HepG2 (cell line): ENCODE data around the gene TMEM50B. TPM values are rescaled to one million over a fixed set of nuclear protein-coding genes. Genes with fewer than 3 reads are reported as not detected.
"Not testable (repeated sequence)": the region's sequence is repeated elsewhere in the genome, so short reads cannot be mapped to it uniquely, and the experiment has no call there.

ENCODE experiments used
- ATAC-seq: fragments of 200-7000 bp; cut with Tn5 transposase; 3 replicates; pipeline ENCODE4 v1.9.1; 2020; ENCODE audit warnings: mild to moderate bottlenecking, moderate library complexity
- BruUV-seq: library from RNA; stranded (reverse); fragments of 400-500 nt; replicated peaks from 2 replicates; lab custom pipeline; 2021; lab: Mats Ljungman, UMichigan
- CTCF ChIA-PET: fragments of 300-600 bp; formaldehyde crosslinking; extraction: SDS; loops from one replicate; lab custom pipeline; 2021; ENCODE audit warnings: low total read pairs, inconsistent platforms, low intra/inter-chr PET ratio; lab: Yijun Ruan, JAX
- POLR2A ChIA-PET: fragments of 350-600 bp; sonication (Branson Sonifier 250); formaldehyde crosslinking; loops from one replicate; lab custom pipeline; 2020; ENCODE audit warnings: antibody characterized with exemption, inconsistent platforms; lab: Yijun Ruan, JAX
- DNase-seq: peaks from one replicate; pipeline ENCODE4 v3.0.0-alpha.2; 2015; ENCODE audit warnings: low spot score
- FAIRE-seq: peaks from 3 replicates; lab custom pipeline; 2011; peaks lifted over from hg19 to GRCh38; lab: Jason Lieb, UNC
- H2AFZ ChIP-seq: one replicate; pipeline ENCODE4 v1.6.1; 2011; ENCODE audit warnings: low read length, inconsistent platforms
- H3K27ac ChIP-seq: fragments of 300-600 bp; 3 replicates; pipeline ENCODE4 v1.8.0; 2011; ENCODE audit warnings: mixed run types, mild to moderate bottlenecking, mixed read lengths, low read length, inconsistent platforms; ENCODE audit not compliant: insufficient read depth; ENCODE audit errors: extremely low read length
- H3K27me3 ChIP-seq, 2 experiments: fragments of 200-600 bp in 1 of 2; 2 replicates in 1 of 2; 3 replicates in 1 of 2; pipeline versions ENCODE4 v1.6.0 to v1.8.0; 2011; ENCODE audit warnings: low read length in 2 of 2, mild to moderate bottlenecking in 2 of 2, moderate library complexity in 2 of 2, inconsistent platforms in 1 of 2; ENCODE audit not compliant: insufficient read depth in 2 of 2, control insufficient read depth in 1 of 2
- H3K36me3 ChIP-seq, 2 experiments: fragments of 200-600 bp in 1 of 2; replicated peaks in 1 of 2; 2 replicates in 1 of 2; 3 replicates in 1 of 2; pipeline versions ENCODE4 v1.5.1 to v1.8.0; 2011; ENCODE audit warnings: low read length in 2 of 2, inconsistent platforms in 1 of 2; ENCODE audit not compliant: insufficient read depth in 2 of 2, control insufficient read depth in 1 of 2
- H3K4me1 ChIP-seq: 2 replicates; pipeline ENCODE4 v1.5.1; 2012; ENCODE audit warnings: low read length, inconsistent platforms; ENCODE audit not compliant: insufficient read depth
- H3K4me2 ChIP-seq: 2 replicates; pipeline ENCODE4 v1.6.0; 2011; ENCODE audit warnings: low read depth, low read length, inconsistent platforms
- H3K4me3 ChIP-seq, 3 experiments: fragments of 200-600 bp in 1 of 3; sonication (generic), shearing (Covaris generic) in 1 of 3; replicated peaks in 1 of 3; 2 replicates each; pipeline ENCODE4 v1.5.1; 2011 to 2016; ENCODE audit warnings: low read length in 3 of 3, inconsistent platforms in 2 of 3, low read depth in 2 of 3, mild to moderate bottlenecking in 2 of 3, control low read depth in 1 of 3, mixed read lengths in 1 of 3; ENCODE audit not compliant: insufficient read depth in 1 of 3
- H3K79me2 ChIP-seq: one replicate; pipeline ENCODE4 v1.6.1; 2011; ENCODE audit warnings: low read length, inconsistent platforms; ENCODE audit not compliant: insufficient read depth
- H3K9ac ChIP-seq: 2 replicates; pipeline ENCODE4 v1.6.0; 2011; ENCODE audit warnings: mild to moderate bottlenecking, low read depth, low read length, inconsistent platforms; ENCODE audit not compliant: insufficient read depth
- H3K9me3 ChIP-seq: 2 replicates; pipeline ENCODE4 v1.5.1; 2012; ENCODE audit warnings: mild to moderate bottlenecking, low read length
- H4K20me1 ChIP-seq: 2 replicates; pipeline ENCODE4 v1.6.0; 2011; ENCODE audit warnings: inconsistent platforms, mild to moderate bottlenecking, low read length, moderate library complexity; ENCODE audit not compliant: insufficient read depth
- HIVEP1 ChIP-seq: sonication (generic); formaldehyde crosslinking; IDR thresholded peaks from 2 replicates; pipeline ENCODE4 v1.4.0; 2020; ENCODE audit warnings: mild to moderate bottlenecking, missing genetic modification reagents
- HOXA7 ChIP-seq: sonication (generic); formaldehyde crosslinking; IDR thresholded peaks from 2 replicates; pipeline ENCODE4 v1.8.1; 2022; ENCODE audit warnings: mild to moderate bottlenecking, missing genetic modification reagents, moderate library complexity
- TOPORS ChIP-seq: sonication (generic); formaldehyde crosslinking; IDR thresholded peaks from 2 replicates; pipeline ENCODE4 v1.8.0; 2023; ENCODE audit warnings: mild to moderate bottlenecking, missing genetic modification reagents
- ZNF776 ChIP-seq: sonication (generic); formaldehyde crosslinking; IDR thresholded peaks from 2 replicates; pipeline ENCODE4 v1.4.0; 2020; ENCODE audit warnings: mild to moderate bottlenecking, missing genetic modification reagents
- ZNF792 ChIP-seq: IDR thresholded peaks from 2 replicates; pipeline ENCODE4 v1.6.1; 2016
- WGBS: methylation state at CpG from one replicate; pipeline ENCODE4 v1.1.6; 2017; ENCODE audit warnings: low lambda C conversion rate; 5-methylcytosine and 5-hydroxymethylcytosine counted together
- in situ Hi-C: cut with HindIII; loops from 2 replicates; pipeline ENCODE4 v1.10.0; 2017; ENCODE audit warnings: low pct_unique_long_range_greater_than_20kb; ENCODE audit not compliant: extremely low pct_ligation_motif_present
- intact Hi-C: fragments of 100-400 bp; cut with micrococcal nuclease; formaldehyde crosslinking; loops from one replicate; pipeline ENCODE4 v1.10.0; 2022; ENCODE audit not compliant: unreplicated experiment
- polyA plus RNA-seq, 8 experiments: library from polyadenylated mRNA; depleted of rRNA in 3 of 8; stranded (reverse) in 7 of 8; unstranded in 1 of 8; fragments of >200 nt; fragmentation: Illumina TruSeq in 4 of 8; extraction: Trizol in 4 of 8; gene quantifications; 2 replicates each; pipeline versions ENCODE4 v1.2.1 to v1.2.3, GENCODE V29; 2011 to 2016; ENCODE audit warnings: low read depth in 4 of 8, missing spikeins in 1 of 8, mixed read lengths in 1 of 8; ENCODE audit not compliant: insufficient read depth in 1 of 8
- total RNA-seq, 5 experiments: library from RNA; depleted of rRNA; stranded (reverse); fragments of >200 nt; fragmentation: Illumina TruSeq; extraction: Trizol; gene quantifications; 2 replicates each; pipeline ENCODE4 v1.2.3, GENCODE V29; 2016; ENCODE audit warnings: low read depth in 1 of 5
- TF ChIP-seq, protein P1 (sequence below): sonication (generic); formaldehyde crosslinking; IDR thresholded peaks from 2 replicates; pipeline ENCODE4 v1.5.0; 2020; ENCODE audit warnings: mild to moderate bottlenecking, missing genetic modification reagents
- TF ChIP-seq, protein P2 (sequence below): sonication (generic); formaldehyde crosslinking; IDR thresholded peaks from 2 replicates; pipeline ENCODE4 v1.9.0; 2021; ENCODE audit warnings: missing genetic modification reagents, borderline replicate concordance

The TMEM50B gene
- total and polyA plus RNA-seq, 2 of the 13 experiments (the other 11 are each of a cell fraction or from before 2014, with no cell fraction given), result 29.9 to 46.3 TPM

DNA sequence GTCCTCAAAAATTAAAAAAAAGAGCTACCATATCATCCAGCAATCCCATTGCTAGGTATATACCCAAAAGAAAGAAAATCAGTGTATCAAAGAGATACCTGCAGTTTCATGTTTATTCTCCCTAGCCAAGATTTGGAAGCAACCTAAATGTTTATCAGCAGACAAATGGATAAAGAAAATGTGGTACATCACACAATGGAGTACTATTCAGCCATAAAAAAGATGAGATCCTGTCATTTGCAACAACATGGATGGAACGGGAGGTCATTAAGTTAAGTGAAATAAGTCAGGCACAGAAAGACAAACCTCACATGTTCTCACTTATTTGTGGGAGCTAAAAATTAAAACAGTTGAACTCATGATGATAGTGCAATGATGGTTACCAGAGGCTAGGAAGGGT lies 27.2 kb upstream of the TMEM50B start:
- H3K36me3 ChIP-seq, result peaks cover 8 to 72% of the 10 kb centered on the region in 2 experiments
- 97% methylated on average over 1 of the region's 1 CpG for WGBS
- H3K9me3 ChIP-seq, CTCF ChIA-PET, in situ Hi-C loops, H2AFZ ChIP-seq, H3K27me3 ChIP-seq, H3K4me2 ChIP-seq, ATAC-seq, H3K4me1 ChIP-seq, BruUV-seq, H3K9ac ChIP-seq, H3K4me3 ChIP-seq, intact Hi-C loops, H4K20me1 ChIP-seq, FAIRE-seq, H3K27ac ChIP-seq, DNase-seq, H3K79me2 ChIP-seq: not testable (repeated sequence)
- POLR2A ChIA-PET, result interaction anchor here (2.6 kb wide), 1 partner anchor 27 kb away, joined by 5 read pairs; the partner anchor contains the start of gene TMEM50B

- Histone ChIP-seq H3K4me2 (no peak overlapping the region), H4K20me1 (no peaks in the 10 kb centered on the region), H3K4me3 (no peak overlapping the region), H3K4me1 (no peaks in the 10 kb centered on the region), H3K9ac (no peak overlapping the region), H3K27ac (no peak overlapping the region), H3K9me3 (no peaks in the 10 kb centered on the region)
- ChIA-PET CTCF (no interaction called here), POLR2A (no interaction called here)
- intact Hi-C loops, result no loop called here
- BruUV-seq, result no TSS peak
- FAIRE-seq, result no peak
- in situ Hi-C loops, result no loop called here
- TF ChIP-seq ZNF792, result no peak
- no peak for TF ChIP-seq TOPORS (CRISPR knock-in tag)
- TF ChIP-seq, protein P1, sequence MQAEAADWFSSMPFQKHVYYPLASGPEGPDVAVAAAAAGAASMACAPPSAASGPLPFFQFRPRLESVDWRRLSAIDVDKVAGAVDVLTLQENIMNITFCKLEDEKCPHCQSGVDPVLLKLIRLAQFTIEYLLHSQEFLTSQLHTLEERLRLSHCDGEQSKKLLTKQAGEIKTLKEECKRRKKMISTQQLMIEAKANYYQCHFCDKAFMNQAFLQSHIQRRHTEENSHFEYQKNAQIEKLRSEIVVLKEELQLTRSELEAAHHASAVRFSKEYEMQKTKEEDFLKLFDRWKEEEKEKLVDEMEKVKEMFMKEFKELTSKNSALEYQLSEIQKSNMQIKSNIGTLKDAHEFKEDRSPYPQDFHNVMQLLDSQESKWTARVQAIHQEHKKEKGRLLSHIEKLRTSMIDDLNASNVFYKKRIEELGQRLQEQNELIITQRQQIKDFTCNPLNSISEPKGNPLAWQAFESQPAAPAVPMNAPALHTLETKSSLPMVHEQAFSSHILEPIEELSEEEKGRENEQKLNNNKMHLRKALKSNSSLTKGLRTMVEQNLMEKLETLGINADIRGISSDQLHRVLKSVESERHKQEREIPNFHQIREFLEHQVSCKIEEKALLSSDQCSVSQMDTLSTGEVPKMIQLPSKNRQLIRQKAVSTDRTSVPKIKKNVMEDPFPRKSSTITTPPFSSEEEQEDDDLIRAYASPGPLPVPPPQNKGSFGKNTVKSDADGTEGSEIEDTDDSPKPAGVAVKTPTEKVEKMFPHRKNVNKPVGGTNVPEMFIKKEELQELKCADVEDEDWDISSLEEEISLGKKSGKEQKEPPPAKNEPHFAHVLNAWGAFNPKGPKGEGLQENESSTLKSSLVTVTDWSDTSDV (CRISPR knock-in tag), result no peak
- no peak for TF ChIP-seq HOXA7
- TF ChIP-seq, protein P2, sequence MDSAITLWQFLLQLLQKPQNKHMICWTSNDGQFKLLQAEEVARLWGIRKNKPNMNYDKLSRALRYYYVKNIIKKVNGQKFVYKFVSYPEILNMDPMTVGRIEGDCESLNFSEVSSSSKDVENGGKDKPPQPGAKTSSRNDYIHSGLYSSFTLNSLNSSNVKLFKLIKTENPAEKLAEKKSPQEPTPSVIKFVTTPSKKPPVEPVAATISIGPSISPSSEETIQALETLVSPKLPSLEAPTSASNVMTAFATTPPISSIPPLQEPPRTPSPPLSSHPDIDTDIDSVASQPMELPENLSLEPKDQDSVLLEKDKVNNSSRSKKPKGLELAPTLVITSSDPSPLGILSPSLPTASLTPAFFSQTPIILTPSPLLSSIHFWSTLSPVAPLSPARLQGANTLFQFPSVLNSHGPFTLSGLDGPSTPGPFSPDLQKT (CRISPR knock-in tag), result no peak
- TF ChIP-seq HIVEP1 (CRISPR knock-in tag), result no peak
- TF ChIP-seq ZNF776, result no peak
- TF ChIP-seq, all 625 proteins: peak for 0
- DNase-seq (no peak), ATAC-seq (no peak)
- Histone ChIP-seq H3K79me2 (no peaks in the 10 kb centered on the region), H3K27me3 (no peaks in the 10 kb centered on the region), H3K36me3 (peaks cover 4 to 61% of the 10 kb centered on the region in 2 experiments), H2AFZ (no peak overlapping the region)
- WGBS, result 97% methylated on average over 8 of the region's 8 CpGs
These were observed 26.1 kb upstream of the TMEM50B start for GRCh38 chr21:33505833-33506232.
